HPDE6-E6E7 (cell line): Measurements from ENCODE around the gene GSK3B.

Experiments
- DNase-seq: peaks from one replicate; pipeline ENCODE4 v3.0.0; 2011; ENCODE audit warnings: missing footprints; ENCODE audit errors: extremely low spot score

Gene GSK3B

DNA sequence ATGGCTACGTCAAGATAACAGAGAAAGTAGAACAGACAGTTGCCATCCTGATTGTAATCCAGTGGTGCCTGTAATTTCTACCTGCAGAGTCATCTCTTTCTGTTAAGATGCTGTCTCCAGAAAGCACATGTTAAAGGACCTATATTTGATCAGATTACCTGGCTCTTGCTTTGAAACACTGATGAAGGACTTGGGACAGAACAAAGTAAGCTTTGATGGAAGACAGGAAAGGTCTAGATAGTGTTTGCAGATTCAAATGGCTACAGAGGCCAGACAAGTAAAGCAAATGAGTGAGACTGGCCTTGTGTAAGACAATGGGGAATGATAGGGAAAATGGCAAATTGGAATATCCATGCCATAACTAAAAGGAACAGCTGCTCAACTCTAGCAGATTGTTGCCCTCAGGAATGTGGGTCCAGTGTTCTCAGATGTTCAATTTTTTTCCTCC is 1.8 kb upstream of the GSK3B start:
- no peak for DNase-seq

DNA sequence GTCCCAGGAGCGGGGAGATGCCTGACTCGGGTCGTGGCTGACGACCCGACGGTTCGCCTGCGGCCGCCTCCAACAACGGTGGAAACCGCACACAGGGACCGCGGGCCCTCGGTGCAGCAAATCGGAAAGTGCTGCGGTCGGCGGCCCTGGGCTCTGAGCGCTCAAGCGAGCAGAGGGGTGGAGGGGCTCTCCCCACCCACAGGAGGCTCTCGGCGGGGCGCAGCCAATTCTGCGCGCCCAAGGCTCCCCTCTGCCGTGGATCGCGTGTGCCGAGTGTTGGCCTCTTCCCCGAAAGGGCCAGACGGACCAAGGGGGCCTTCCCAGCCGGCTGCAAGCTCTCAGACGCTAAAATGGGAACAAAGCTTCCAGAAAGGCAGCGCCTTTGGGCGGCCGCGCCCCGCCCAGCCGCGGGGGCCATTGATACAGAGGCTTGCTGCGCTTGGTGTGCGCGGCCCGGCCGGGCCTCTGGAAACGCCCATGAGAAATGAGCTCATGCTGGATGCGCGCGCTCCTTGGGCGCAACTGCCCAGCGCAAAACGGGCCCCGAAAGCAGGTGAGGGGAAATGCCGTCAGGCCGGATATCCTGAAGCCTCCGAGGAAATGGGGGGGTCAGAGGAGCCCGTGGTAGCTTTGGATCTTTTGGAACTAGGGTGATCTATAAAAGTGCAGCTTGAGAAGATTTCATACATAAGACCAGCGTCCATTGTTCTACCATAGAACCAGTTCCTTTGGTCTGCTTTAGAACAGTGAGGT is 1.2 kb upstream of the GSK3B start:
- DNase-seq: peak; percentile 54

DNA sequence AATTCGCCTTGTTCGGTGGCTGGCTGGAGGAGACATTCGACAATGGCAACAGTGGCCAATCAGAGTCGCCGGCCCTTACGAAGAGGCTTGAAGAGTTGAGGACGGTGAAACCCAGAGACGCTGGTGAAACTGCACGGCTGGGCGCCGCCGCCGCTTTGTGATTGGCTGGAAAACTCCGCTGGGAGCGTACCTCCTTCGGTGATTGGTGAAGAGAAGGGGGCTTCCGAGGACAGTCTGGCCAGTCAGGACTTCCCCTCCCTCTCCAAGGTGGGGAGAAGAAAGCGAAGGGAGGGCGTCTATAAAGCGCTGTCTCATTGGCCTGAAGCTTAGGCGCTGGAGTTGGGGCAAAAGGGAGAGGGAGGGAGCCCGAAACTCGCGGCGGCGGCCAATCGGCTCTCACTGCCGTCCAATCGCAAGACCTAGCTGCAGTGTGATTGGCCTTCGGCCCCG is 554 bp upstream of the GSK3B start:
- DNase-seq: peak; percentile 92

DNA sequence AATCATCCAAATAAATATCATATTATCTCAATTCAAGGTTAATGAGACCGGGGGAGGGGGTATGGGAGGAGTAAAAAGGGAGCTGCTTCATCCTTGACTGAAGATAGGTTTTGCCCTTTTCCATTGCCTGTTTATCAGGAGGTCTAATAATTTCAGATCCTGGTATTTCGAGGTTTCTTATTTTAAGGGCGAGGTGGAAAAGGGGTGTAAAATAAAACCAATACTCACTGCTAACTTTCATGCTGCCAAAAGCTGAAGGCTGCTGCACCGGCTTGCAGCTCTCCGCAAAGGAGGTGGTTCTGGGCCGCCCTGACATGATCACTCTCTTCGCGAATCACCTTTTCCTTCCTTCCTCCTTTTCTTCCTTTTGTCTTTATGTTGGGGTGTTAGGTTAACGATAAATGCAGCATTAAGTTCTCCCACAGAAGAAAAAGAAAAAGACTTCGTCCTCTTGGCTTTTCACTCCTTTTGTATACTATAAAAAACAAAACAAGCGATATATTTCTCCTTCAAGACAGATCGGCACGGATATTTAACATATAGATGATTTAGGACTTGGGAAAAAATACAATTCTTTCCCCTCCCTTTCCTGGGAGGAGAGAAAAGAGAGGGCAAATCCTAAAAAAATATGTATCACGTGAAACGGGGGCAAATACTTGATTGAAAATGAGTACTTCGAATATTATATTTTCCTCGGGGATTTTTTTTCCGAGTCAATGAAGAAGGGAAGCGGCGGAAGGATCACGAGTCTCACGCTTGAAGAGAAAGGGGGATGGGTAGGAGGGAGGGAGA is 932 bp downstream of the GSK3B start:
- DNase-seq: no peak

DNA sequence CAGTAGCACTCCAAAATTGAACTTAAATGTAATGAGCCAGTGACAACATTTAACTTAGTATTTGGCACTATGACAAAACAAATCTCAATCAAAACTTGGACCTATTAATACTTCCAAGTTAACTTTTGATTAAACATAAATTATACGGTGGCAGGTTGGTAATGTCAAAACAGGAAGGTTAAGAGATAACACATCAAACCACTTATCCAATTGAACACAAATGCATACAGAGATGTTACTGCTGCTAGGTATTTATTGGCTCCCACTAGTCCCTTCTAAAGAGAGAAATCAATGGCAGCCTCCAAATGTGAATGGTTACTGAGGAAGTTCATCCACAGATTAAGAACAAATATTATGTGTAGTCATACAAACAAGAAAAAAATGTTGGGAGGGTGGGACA is 1.8 kb downstream of the GSK3B start:
- DNase-seq: no peak

DNA sequence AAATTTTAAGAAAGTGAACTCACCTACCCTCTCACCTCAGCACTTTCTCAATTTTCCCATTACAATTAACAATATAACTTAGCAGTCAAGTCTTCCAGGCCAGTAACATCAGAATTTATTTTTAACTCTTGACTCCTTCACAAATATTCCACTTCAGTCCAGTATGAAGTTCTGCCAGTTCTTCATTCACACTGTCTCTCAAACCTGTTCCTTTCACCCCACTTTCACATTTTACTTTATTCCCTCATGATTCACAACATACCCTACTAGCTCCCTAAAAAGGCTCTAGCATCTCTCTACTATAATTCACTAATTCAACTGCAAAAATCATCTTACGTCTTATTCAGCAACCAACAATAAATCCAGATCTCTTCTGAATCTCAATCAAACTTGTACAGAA is 3.8 kb downstream of the GSK3B start:
- DNase-seq: no peak

DNA sequence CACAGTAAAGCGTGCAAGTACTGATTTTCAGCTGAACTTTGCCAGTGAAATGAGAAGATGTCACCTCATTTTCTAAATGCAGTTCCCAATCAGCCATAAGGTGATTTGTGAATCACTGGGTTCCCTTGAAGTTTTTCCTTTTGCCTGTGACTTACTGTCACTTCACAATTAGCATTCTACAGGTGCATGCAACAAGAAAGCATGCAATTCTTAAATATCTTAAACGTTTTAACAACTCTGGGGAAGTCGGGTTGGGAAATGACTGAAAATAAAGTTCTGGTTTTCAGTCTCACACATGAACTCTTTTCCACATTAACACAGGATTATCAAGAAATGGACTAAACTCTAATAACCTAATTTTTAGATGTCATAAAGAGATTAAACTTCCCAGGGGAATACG is 5.2 kb downstream of the GSK3B start:
- DNase-seq: no peak

DNA sequence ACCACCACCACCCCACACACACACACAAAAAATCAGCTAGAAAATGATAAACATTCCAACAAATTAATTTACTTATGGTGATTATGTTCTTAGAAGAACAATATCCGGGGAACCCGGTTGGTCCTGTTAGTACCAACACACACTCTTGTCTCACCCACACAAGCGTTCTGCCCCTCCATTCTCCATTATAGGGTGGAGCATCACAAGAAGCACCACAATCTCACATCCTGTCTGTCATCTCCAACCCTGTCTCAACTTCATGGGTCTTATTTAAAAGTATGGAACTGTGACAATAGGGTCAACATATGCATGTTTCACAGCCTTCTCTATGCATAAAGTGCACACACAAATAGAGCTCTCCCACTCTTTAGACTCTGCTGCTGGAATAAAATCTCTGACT is 5.6 kb downstream of the GSK3B start:
- DNase-seq: no peak

DNA sequence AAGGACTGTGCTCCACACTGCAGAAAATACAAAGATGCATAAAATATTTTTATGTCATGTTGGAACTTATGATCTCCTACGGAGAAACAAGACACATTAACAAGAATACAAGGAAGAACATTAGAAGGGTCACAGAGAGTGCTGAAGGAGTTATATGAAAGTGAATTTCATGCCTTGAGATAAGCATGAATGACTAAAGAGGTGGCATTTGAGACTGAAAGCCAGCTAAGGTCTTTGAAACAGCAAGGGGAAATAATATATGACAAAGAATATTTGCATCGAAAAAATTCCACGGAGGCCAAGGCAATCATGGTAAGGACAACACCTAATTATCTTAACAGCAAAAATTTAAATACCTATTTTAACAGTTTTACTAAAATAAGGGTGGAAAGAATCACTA is 12.5 kb downstream of the GSK3B start:
- DNase-seq: no peak

DNA sequence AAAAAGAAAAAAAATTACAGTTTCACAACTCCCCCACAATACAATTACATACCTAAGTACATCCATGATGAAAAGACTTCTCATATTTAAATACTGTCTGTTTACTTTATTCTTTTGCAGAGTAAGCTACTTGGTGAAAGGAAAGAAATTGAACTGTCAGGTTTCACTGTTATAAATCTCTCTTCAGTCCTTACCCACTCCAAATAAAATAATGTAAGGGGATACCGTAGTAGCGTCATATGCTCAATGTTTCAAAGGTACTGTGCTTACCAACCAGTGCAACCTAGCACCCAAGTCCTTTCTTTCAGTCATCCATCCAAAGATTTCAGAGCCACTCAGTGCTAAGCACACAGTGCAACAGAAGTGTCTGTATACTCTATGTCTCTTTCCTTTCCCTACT is 13.4 kb downstream of the GSK3B start:
- no peak for DNase-seq

DNA sequence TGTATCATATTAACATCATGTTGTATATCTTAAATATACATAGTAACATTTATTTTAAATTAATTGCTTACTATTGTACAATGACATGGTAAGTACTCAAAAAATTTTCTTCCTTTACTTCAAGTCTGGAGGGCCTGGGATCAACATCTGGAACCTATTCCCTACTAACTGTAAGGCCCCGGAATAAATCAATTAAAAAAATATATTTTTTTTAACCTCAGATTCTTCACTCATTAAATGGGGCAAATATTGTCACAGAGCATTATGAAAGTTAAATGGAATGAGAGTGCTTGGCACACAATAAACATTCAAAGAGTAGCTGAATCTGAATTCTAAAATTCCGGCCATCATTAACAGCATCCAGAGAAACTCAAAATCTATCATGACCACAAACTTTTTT is 16.5 kb downstream of the GSK3B start:
- no peak for DNase-seq

DNA sequence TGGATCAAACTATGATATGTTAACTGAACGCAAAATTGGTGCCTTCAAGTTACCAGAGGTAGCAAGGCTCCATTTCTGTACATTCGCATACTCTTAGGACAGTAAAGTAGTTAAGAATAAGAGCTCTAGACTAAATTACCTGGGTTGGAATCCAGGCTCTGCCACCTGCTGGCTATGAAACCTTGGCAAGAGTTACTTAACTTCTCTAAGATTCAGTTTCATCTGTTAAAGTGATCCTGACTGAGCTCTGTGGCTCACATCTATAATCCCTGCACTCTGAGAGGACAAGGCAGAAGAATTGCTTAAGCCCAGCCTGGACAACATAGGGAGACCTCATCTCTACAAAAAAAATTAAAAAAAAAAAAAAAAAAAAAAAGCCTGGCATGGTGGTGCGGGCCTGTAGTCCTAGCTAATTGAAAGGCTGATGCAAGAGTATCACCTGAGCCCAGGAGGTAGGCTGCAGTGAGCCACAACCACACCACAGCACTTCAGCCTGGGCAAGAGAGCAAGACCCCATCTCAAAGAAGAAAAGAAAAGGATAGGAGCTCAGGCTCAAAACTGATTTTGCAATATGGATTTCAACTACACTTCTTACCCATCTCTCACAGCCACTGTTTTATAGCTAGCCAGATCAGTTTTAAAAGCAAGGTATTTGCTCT is 21.3 kb downstream of the GSK3B start:
- DNase-seq: no peak

DNA sequence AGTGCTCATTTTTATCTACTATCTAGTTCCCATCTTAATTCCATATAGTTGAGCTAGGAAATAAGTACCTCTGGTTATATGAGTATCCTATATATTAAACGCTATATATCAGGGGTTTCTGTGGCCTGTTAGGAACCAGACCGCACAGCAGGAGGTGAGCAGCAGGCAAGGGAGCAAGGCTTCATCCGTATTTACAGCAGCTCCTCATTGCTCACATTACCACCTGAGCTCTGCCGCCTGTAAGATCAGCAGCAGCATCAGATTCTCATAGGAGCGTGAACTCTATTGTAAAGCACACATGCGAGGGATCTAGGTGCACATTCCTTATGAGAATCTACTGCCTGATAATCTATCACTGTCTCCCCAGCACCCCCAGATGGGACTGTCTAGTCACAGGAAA is 23.0 kb downstream of the GSK3B start:
- no peak for DNase-seq

DNA sequence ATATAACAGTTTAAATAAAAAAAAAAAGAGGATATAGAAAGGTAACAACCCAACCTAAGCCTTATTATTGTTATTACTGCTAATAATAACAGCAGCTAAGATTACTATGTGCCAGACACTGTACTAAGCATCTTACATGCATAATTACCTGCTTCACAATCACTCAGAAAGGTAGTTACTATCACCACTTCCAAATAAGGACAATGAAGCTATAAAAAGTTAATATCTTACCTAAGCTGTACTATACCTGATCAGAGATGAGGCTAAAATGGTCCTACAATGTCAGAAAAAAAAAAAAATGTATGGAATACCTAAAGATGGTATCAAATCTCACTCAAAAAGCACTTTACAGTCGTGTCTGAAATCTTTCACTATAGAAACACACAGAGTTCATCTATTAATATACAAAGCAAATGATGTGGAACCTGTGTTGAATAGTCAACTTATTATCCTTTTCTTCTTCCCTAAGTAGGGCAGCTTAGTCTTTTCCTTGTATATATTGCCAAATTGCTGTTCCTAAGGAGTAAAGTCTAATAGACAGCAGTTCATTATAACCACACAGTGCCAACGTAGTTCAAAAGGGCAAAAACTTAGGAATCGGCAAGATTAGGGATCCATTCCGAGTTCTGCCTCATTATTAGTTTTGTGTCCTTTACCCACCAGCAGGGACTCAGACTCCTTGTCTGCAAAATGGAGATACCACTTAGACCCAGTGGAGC is 23.8 kb downstream of the GSK3B start:
- no peak for DNase-seq

DNA sequence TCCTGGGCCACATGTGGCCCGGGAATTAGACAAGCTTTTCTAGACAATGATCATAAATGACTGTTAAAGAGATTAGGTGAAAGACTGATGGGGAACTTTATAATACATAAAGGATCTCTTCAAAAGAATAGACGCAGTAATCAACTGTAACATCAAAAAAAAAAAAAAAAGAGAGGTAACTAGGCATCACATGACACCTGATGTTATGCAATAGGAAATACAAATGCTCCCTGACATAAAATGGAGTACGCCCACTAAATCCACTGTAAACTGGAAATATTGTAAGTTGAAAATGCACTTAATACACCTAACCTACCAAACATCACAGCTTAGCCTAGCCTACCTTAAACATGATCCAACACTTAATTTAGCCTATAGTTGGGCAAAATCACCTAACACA is 27.2 kb downstream of the GSK3B start:
- DNase-seq: no peak

DNA sequence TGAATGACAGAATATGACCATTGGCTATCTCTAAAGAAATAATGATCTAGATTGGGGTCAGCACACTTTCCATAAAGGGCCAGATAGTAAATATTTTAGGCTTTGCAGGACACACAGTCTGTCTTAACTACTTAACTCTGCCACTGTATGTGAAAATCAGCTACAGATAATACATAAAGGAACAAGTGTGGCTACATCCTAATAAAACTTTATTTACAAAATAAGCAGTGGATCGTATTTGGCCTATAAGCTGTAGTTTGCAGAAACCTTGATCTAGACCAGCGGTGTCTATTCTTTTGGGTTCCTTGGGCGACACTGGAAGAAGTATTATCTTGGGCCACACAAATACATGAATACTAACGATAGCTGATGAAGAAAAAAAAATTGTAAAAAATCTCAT is 27.6 kb downstream of the GSK3B start:
- no peak for DNase-seq

DNA sequence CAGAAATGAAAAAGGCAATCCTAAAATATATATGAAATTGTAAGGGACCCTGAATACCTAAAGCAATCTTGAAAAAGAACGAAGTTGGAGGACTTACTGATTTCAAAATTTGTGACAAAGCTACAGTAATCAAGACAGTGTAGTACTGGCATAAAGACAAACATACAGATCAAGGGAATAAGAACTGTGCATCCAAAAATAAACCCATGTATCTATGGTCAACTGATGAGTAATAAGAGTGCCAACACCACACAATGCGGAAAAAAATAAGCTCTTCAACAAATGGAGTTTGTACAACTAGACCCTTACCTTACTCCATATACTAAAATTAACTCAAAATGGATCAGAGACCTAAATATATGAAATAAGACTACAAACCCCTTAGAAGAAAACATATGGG is 29.6 kb downstream of the GSK3B start:
- no peak for DNase-seq

DNA sequence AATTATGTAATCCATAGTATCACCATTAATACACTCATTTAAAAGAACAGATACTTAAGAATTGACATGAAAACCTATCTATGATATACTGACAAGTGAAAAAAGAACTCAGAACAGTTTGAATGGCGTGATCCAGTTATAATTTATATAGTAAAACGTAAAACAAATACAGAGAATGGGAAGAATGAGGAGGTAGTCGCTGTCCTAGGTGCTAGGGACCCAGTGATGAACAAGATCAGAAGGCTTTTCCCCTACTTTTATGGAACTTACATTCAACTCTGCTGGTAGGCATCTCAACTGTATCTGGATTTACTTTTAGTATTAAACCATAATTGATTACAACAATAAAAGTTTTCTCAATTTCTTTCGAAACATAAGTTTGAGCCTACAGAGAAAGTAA is 31.8 kb downstream of the GSK3B start:
- DNase-seq: no peak

DNA sequence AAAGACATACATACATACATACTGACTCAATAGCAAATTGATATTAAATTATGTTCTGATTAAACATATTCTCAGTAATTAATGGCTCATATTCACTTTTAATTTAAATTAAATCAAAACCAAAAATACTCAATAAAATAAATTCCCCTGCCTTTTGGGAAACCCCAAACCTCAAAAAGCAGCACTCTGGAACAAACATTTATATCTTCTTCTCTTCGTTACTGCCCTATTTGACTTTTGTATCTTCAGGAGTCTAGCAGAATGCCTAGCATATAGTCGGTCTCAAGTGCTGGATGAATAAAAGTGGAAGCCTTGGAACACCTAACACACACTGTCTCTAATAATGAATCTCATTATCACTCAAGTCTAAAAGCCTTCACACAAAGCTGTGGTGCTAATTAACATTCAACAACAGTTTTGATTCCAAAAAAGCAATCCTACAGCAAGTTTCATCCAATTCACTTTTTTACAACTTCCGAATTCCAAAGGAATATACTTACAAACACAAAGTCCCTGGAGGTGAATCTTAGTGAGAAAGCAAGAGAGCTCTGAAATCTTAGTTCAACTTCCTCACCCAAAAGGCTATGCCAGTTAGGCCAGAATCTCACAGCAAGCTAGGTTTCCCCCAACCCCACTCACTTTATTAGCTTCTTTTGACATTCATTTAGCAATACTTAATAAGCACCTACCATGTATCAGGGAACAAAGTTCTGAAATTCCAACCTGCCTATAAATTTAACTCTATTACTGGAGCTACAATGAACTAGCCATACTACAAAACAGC is 35.0 kb downstream of the GSK3B start:
- no peak for DNase-seq

DNA sequence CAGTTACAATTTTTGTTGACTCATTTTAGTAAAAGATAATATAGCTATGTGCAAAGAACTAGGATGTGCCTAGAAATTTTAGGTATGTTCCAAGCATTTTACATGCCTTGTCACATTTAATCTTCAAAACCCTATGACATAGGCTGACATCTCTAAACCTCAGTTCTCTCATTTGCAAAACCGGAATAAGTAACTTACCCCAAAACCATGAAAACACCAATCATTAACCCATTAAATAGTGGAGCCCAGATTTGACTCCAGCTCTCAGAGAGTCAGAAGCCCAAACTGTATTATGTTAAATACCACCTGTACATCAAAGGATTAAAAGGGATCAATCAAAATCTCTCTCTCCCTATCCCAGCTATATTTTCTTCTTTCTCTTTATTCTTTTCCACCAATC is 36.6 kb downstream of the GSK3B start:
- no peak for DNase-seq

DNA sequence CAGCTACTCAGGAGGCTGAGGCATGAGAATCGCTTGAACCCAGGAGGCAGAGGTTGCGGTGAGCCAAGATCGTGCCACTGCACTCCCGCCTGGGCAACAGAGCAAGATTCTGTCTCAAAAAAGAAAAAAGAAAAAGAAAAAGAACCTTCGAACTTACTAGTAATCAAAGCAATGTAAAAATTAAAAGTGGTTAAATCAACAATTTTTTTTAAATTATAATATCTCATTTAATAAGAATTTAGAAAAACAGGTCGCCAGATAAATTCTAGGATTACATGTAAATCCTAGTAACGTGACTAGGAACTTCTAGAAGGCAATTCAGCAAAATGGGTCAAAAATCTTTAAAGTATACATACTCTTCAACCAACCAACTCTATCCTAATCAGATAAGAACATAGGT is 37.2 kb downstream of the GSK3B start:
- no peak for DNase-seq
